ENCODE measurements around the gene LRRK1.

- TF ChIP-seq CTCF (IDR thresholded peaks at IDR 0.05) (no peak), POLR2A (IDR thresholded peaks at IDR 0.05) (no peak)
Observed at GRCh38 chr15:101016581-101016980, 97.4 kb downstream of the LRRK1 start.
